Bone marrow (tissue), 2 donors: ENCODE results near the gene HRH3.

ENCODE experiments used
- DNase-seq, 2 donors: peaks; one replicate each; lab custom pipeline; 2025; lab: John Stamatoyannopoulos, UW

Gene HRH3

DNA sequence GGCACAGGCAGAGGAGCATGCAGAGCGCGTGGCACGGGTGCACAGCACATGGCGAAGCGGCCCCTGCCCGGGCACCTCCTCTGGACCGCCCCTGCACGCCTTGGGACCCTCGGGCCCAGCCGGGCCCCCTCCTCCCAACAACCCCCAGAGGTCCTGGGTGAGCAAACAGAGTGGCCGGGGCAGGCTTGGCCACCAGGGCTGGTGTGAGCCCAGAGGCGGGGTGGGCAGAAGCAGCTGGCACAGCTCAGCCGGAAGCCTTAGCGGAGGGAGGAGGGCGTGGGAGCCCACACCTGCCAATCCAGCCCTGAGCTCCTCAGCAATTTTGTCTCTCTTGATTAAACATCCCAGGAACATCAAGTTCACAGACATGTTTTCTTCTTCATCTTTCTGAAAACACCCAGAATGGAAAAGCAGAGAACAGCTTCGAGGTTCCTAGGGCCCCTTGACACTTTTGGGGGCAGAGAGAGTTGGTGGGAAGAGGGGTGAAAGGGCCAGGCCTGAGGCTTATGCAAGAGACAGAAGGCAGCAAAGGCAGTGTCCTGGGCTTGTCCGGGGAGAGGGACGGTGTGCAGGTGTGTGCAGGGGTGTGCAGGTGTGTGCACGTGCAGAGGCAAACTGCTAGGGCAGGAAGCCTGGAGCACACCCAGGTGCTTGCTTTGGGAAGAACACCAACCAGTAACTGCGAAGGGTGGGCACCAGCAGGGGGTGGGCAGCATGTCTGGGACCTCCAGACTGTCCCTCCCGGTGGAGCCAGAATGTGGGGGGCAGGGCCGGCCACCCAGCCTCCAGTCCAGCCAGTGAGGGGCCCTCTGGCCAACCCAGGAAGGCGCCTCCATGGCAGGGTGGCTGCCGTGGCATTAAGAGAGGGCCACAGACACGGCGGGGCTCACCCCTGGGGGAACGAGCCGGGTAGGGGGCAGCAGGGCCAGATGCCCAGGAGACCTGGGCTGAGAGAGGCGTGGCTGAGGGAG is 4.8 kb downstream of the HRH3 start:
- no peak for DNase-seq

DNA sequence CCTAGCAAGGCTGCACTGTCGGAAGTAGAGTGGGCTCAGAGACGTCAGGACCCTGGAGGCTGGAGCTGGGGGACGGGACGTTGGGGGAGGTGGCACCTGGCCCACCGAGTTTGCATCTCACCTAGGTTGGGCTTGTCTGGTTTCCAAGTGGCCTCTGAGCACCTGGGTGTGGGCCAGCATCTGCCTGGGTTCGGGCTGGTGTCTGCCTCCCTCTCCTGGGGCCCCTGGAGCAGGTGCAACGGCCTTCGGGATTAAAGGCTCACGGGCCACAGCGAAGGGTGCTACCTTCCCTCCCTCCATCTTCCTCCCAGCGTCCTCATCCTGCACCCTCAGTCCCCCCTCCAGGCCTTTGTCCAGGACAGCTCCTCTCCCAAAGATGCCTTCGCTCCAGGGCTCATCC is 6.0 kb downstream of the HRH3 start:
- DNase-seq = no peak

GRCh38 chr20:62212299-62212698 is 7.8 kb downstream of the HRH3 start:
- DNase-seq = no peak

DNA sequence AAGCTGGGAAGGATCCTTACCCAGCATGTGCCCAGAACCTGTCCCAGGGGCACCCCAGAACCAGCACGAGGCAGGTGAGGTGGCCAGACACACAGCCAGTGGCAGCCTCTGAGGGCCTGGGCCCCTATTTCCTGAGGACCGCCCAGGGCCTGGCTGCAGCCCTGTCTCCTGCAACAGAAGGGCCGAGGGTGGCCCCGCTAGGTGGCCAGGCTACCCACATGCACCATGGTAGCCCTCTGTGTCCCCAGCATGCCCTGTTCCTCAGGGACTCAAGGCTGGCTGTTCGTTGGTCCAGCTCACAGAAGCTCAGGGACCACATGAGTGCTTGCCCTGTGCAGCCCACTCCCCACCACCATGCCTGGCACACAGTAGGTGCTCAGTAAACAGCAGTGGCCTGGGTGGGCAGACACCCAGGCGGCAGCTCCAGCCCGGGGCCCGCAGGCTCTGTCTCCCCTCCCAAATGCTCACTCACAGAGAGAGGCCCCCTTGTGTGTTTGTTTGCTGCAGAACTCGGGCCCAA is 8.2 kb downstream of the HRH3 start:
- no peak for DNase-seq

DNA sequence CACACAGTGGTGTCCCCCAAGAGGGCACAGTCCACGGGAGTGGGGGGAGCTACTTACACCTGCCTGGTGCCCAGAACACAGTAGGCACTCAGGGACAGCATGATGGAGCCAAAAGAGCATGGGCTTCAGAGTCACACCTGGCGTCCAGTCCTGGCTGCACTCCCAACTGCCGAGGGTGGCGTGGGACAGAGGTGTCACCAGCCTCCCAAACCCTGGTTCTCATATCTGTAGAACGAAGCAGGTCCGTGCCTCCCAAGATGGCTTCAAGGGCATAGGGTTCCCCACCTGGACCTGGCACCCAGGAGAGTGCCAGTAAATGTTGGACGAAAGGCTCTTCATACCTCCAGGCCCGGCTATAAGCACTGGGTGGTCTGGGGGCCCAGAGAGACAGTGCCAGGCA is 8.9 kb downstream of the HRH3 start:
- DNase-seq = no peak

- no peak for DNase-seq
These were observed 9.6 kb downstream of the HRH3 start for GRCh38 chr20:62210496-62210855.

GRCh38 chr20:62209850-62210495 is 10.1 kb downstream of the HRH3 start:
- no peak for DNase-seq

GRCh38 chr20:62208795-62209755 is 11.0 kb downstream of the HRH3 start:
- no peak for DNase-seq

GRCh38 chr20:62208061-62208794 is 11.8 kb downstream of the HRH3 start:
- no peak for DNase-seq

GRCh38 chr20:62206388-62206775 is 13.7 kb downstream of the HRH3 start:
- DNase-seq = no peak

GRCh38 chr20:62205618-62206387 is 14.3 kb downstream of the HRH3 start:
- DNase-seq = no peak

GRCh38 chr20:62203378-62204030 is 16.6 kb downstream of the HRH3 start:
- no peak for DNase-seq

GRCh38 chr20:62202676-62203377 is 17.3 kb downstream of the HRH3 start:
- DNase-seq = no peak

DNA sequence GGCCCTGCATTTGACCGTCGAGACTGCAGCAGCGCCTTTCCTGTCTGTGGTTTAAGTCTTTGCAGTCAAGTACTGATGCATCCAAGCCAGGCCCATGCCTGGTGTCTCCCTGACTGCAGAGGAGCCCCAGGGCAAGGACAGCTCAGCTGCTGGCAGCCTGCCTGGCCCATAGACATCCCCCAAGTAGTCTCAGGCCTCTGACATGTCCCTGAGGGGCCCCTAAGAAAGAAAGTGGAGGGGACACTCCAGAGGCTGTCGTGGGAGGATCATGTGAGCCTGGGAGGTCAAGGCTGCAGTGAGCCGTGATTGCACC is 18.0 kb downstream of the HRH3 start:
- DNase-seq = no peak

DNA sequence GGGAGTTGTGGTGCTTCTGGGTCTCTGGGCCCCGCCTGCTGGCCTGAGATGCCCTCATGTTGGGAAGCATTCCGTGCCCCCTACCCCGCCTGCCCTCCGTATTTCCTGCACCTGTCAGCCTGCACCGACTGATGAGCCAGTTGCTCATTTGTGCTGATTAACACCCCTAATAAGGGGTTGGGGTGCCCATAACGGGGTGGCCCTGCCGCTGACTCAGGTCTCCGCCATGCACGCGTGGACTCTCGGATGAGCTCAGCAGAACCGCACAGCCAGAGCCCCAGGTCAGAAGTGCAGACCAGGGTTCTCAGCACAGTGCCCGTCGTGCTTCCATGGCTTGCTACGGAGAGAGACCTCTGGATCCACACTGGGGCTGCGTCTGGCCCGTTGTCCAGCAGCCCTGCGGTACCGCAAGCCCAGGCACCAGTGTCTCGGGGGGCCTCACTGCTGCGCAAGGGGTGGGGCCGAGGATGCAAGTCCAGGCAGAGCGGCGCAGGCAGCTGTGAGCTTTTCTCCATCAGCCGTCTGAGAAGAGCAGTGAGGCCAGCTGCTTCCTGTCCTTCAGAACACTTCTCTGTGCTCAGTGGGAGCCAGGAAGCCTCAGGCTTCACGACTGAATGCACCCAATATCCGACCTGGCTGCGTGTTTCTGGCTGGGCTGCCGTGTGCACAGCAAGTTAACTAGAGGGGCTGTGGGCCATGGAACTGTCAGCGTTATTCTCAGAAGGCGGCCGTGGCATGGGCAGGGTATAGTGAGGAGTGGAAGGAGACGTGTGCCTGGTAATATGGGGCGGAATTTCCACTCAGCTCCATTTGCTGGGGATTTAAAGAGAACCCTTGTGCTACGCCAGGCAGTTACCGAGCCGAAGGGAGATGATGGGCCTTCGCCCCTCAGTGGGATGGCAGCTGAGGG is 18.6 kb downstream of the HRH3 start:
- no peak for DNase-seq

- no peak for DNase-seq
These were observed 19.4 kb downstream of the HRH3 start for GRCh38 chr20:62200491-62201172.

GRCh38 chr20:62198931-62199330 is 21.1 kb downstream of the HRH3 start:
- no peak for DNase-seq

DNA sequence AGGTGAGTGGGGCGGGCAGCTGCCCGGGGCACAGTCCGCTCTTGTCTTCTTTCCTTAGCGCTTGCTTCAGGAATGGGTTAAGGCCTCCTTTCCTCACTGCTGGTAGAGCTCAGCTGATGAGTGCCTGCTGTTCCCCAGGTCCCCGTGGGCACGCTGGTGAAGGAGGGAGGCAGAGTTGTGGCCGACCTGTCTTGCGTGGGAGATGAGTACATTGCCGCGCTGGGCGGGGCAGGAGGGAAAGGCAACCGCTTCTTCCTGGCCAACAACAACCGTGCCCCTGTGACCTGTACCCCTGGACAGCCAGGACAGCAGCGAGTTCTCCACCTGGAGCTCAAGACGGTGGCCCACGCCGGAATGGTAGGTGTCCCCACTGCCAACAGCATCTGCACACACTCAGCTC is 21.6 kb downstream of the HRH3 start:
- no peak for DNase-seq
